Myocyte (in vitro differentiated cells): ENCODE measurements around the gene DUS3L. TPM values are rescaled to one million over a fixed set of nuclear protein-coding genes. Genes with fewer than 3 reads are reported as not detected.

ENCODE experiments used
- DNase-seq: peaks from one replicate; pipeline ENCODE4 v3.0.0-alpha.2; 2012; ENCODE audit warnings: low read depth
- polyA plus RNA-seq: library from polyadenylated mRNA; unstranded; fragments of >200 nt; gene quantifications from one replicate; pipeline ENCODE4 v1.2.1, GENCODE V29; 2012; ENCODE audit warnings: missing spikeins
- total RNA-seq: library from RNA; depleted of rRNA; stranded (reverse); fragments of >200 nt; gene quantifications from 2 replicates; pipeline ENCODE4 v1.2.3, GENCODE V29; 2014

The DUS3L gene, protein sequence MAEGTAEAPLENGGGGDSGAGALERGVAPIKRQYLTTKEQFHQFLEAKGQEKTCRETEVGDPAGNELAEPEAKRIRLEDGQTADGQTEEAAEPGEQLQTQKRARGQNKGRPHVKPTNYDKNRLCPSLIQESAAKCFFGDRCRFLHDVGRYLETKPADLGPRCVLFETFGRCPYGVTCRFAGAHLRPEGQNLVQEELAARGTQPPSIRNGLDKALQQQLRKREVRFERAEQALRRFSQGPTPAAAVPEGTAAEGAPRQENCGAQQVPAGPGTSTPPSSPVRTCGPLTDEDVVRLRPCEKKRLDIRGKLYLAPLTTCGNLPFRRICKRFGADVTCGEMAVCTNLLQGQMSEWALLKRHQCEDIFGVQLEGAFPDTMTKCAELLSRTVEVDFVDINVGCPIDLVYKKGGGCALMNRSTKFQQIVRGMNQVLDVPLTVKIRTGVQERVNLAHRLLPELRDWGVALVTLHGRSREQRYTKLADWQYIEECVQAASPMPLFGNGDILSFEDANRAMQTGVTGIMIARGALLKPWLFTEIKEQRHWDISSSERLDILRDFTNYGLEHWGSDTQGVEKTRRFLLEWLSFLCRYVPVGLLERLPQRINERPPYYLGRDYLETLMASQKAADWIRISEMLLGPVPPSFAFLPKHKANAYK
- total RNA-seq = 21.6 and 25.4 TPM in 2 replicates
- 17.5 TPM for polyA plus RNA-seq

DNA sequence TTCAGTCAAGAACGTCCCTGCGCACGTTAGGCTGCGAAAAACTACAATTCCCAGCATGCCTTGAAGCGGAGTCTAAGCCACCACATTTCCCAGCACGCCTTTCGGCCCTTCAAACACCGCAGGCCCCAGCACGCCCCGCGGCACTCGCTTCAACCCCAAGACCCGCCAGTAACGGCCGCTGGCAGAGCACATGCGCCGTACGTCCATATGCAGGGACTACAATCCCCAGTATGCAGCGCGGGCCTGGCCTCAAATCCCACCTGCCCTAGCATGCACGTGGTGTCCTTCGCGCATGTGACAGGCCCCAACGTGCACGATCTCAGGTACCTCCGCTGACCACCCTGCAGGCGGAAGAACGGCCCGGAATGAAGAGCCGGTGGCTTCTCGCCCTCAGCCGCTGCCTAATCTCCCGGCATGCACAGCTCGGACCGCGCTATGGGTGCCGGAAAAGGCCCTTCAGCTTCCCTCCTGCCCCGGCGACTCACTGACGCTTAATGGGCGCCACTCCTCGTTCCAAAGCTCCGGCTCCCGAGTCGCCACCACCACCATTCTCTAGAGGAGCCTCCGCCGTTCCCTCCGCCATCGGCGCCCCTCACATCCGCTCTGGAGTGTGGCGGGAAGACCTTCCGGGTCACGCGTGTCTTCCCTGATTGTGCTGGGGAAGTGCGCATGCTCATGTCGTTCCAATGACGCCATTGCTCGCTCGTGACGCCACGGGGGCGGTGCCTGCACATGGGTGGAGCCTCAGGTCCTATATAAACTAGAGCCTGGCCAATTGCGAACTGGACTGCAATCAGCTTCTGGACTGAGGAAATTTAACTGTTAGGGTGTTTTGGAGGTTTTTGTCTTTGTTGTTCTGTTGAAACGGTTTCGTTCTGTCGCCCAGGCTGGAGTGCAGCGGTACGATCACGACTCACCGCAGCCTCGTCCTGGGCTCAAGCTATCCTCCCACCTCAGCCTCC lies at the start of gene DUS3L:
TSS of gene DUS3L (minus strand) at position 605 of the 962 bp plus-strand sequence. CDS start at position 583, 22 bp downstream.
- peak; percentile 97 for DNase-seq

DNA sequence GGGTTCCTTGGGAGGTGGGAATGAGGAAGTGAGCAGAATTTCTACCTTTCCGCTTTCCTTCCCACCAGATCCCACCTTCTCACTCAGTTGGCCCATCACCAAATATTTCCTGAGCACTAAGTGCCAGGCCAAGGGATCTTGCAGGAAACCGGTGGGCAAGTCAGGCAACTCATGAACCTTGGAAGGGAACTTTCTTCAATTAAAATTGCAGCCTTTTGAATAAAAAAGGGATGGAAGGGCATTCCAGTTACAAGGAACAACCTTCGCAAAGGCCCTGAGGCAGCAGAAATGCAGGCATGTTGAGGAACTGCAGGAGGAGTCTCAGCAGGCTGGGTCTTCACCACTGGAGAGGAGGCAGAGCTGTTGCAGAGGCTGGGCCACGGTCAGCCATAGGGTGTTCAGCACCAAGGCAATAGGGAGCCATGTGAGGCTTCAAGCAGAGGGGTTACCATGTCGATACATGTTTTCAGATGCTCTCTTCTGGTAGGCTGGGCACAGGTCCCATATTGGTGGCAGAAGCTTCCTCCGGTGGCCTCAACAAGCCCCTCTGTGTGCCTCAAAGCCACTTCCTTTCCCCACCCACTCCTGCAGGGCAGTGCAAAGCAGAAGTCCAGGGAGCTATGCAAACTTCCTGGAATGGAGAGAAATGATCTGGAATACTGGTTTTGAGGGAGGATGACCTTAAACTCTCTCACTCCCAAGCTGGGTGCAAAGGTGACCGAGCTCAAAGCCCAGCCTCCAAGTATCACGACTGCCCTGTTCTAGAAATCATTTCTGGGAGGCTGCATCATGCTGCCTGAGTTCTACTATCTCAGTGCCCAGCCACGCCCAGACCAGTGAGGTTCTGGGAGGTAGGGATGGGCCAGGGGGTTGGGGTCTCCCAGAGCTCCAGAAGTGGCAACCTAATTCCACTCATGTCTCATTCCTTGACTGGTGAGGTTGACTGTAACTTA lies 48.4 kb upstream of the DUS3L start, which contains the start of gene FUT6:
TSS of gene FUT6 (minus strand) at position 638 of the 953 bp plus-strand sequence. CDS start 7,135 bp downstream, outside the sequence.
- no peak for DNase-seq

DNA sequence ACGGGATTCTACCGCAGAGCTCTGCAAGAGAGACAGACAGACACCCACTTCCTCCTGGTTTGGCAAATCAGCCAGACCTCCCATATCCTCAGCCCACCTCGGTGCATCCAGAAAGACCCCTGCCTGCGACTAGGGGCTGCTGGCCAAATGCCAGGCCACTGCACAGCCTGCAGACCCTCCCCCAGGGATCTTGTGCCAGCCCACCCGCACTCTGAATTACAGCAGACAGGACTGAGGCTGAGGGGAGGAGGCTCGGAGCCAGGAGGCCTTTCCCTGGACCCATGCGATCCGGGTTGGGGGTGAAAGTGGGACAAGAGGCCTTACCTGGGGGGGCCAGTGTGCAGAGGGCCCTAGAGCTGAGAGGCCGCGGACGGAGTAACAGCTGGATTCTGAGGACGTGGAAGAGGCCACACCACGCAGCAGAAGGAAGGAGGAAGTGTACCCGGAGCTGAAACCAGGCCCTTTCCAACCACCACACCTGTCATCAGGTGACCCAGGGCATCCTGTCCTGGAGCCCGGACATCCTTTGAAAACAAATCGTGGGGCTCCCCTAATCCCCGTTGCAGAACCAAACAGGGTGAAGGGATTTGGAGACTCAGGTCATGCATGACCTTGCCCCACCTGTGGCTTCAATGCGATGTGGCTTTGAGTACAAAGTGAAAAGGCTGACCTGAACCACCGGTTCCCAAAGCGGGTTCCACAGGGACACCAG lies 47.5 kb upstream of the DUS3L start:
- DNase-seq = no peak

DNA sequence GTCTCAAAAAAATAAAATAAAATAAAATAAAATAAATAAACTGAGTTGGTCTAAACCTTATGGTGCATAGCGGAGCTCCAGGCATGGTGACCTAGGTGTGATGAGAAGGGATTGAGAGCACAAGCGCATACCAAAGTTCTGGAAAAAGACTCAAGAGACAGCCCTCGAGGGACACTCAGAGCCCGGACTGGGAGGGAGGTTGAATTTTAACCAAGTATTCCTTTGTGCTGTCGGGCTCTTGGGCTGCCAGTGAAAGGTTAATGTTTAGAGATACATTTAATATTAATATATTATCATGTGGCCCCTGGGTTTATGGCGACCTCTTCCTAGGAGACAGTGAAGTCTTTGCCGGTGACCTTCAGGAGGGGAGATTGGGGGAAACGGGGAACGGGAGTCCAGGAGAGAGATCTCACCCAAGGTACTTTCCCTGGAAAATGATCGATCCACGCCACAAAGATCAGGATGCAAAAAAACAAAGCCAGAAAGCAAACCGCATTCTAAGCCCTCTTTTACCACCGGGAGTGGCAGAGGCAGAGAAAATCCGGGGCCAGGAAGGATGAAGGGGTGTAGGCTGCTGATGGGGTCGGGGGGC lies 46.9 kb upstream of the DUS3L start:
- no peak for DNase-seq

DNA sequence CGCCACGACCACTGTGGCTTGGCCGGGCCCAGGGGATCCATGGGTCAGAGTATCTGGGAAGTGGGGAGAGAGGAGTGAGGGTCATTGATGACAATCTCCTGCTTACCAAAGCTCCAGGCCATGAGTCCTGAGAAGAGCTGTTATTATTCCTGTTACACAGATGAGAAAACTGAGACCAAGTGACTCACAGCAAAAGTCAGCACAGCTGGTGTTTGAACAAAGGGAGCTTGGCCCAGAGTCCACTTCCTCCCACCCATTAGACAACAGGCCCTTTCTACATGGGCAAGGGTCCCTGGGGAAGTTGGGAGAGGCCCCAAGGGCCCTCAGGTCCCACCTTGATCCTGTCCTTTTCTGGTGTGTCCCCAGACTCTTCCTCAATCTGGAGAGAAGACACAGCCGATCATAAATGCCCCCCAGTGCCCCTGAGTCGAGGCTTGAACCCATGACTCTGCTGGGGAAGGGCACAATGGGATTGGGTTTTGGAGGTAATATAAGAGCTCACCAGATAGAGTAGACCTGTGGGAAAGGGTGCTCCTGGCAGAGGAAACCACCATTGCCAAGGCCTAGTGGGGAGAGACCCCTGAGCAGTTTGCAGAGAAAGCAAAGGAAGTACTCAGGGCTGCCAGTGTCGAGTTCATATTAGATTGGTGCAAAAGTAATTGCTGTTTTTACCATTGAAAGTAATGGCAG lies 41.7 kb upstream of the DUS3L start:
- no peak for DNase-seq

DNA sequence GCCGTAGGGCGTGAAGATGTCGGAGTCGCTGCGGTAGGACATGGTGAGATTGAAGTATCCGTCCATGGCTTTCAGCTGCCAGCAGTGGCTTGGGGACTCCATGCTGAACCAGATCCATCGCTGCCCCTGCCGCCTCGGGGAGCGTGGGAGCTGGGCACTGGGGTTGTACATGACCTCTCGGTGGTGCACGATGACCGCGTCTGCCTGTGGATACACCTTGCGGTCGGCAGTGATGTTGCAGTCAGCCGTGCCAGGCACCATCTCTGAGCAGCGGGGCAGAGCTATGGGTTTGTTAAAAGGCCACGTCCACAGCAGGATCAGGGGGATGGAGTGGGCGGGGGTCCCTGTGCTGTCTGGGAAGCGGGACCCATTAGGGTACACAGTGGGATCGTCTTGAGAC lies 41.1 kb upstream of the DUS3L start:
- DNase-seq = no peak

DNA sequence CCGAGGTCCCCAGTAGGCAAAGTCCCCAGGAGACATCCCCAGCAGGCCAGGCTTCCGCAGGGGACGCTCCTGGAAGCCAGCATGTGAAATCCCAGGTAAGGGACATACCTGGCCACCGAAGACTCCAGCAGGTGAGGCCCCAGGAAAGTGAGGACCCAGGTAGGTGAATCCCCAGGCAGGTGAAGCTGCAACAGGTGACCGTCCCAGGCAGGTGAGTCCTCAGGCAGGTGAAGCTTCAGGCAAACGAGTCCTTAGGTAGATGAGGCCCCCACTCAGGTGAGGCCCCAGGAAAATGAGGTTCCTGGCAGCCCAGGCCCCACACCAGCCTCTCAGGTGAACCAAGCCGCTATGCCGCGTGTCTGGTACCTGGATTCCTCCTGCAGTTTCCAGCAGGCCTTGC lies 40.2 kb upstream of the DUS3L start:
- no peak for DNase-seq

DNA sequence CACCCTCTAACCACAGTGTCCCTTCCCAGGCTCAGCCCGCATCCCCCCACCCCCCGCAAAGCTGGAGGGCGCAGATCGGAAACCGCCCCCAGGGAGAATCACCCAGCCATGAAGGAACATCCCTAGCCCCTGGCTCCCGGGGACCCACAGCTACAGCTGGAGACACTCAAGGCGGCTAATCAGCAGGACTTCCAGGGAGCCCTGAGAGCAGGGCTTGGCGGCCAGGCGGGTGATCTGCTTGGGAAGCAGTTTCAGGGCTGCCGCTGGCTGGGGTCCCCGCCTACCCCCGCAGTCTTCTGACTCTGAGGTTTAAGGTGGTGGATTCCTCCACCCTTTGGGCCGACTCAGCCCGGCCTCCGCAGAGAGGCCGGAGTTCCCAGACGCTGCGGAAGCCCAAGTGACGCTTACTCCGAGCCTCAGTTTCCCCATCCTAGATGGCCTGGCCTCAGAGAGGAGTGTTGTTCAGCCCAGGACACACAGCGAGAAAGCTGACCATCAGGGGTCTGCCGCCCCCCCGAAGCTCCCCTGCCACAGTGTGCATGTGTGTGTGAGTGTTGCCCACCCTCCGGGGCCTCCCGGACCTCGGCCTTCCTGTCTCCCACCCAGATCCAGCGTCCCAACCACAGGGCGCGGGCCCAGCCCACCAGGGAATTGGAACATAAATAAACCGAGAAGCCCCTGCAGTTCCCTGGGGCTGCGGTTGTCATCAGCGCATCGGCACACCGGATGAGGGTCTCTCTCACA lies 38.8 kb upstream of the DUS3L start:
- no peak for DNase-seq

DNA sequence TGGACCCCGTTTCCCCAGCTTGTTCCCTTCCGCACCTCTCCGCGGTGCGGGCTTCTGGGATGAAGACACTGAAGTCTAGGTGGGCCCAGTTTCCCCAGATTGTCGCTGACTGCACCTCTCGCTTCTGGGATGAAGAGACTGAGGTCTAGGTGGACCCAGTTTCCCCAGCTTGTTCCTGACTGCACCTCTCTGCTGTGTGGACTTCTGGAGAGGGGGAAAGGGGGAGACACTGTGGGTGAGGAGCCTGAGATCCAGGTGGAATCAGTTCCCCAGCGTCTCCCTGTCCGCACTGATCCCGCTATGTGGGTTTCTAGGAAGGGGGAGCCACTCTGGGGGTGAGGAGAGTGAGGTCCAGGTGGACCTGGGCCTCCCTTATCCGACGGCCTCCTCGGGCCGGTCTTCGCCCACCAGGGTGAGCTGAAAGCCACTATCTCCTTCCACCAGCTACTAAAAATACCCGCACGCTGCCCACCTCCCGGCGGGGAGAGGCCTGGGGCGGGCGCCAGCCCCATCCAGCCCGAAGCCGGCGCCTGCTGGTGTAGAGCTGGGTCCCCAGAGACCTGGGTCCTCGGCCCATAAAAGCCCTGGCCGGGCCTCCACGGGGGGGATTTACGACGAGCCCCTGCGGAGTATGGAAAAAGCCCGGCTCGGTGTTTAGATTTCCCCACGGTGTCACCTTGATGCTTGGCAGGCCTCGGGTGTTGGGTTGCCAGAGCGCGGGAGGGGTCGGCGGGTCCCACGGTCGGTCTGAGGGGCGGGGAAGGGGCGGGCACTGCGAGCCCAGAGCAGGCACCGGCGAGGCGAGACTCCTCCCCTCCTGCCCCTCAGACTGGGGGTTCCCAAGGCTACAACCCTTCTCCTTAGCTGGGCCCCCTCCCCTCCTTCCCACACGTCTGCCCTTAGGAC lies 38.0 kb upstream of the DUS3L start:
- DNase-seq = no peak

DNA sequence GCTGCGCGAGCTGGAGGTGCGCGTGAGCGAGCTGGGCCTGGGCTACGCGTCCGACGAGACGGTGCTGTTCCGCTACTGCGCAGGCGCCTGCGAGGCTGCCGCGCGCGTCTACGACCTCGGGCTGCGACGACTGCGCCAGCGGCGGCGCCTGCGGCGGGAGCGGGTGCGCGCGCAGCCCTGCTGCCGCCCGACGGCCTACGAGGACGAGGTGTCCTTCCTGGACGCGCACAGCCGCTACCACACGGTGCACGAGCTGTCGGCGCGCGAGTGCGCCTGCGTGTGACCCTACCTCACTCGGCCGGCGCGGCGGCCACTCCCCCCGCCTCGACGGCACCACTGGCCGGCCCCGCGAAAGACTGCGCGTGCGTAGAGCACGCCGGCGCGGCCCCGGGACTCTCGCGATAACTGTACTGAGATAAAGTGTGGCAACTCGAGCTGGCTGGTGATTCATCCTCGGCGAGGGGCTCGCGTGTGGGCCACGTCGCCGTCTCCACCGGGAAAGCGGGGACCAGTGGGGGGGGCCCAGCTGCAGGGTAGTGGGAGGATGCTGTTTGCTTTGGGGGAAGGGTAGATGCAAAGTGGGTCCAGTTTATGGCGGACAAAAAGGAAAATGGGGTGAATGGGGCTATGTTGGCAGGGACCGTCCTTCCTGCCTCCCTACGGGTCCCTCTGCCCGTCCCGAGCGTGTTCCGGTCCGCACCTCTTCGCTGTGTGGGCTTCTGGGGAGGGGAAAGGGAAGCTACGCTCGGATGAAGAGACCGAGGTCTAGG lies 37.1 kb upstream of the DUS3L start:
- DNase-seq = peak; percentile 52

DNA sequence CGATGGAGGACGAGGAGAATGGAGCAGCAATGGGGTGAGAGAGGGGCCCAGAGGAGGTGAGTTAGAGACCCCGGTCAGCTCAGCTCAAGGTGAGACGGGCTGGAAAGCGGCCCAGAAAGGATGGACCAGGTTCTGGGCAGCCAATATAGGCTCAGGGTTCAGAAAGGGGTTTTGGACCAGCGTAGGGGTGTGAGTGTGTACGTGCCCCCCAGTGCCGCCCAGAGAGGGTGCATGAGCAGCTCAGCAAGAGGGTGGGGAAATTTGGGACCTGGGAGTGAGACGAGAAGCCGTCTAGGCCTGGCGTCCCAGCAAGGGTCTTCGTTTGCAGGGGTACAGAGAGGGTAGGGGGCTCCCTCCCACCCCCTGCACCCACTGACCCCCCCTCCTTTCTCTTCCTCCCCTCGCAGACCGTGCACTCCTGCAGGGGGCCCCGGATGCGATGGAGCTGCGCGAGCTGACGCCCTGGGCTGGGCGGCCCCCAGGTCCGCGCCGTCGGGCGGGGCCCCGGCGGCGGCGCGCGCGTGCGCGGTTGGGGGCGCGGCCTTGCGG lies 36.5 kb upstream of the DUS3L start:
- DNase-seq = no peak

DNA sequence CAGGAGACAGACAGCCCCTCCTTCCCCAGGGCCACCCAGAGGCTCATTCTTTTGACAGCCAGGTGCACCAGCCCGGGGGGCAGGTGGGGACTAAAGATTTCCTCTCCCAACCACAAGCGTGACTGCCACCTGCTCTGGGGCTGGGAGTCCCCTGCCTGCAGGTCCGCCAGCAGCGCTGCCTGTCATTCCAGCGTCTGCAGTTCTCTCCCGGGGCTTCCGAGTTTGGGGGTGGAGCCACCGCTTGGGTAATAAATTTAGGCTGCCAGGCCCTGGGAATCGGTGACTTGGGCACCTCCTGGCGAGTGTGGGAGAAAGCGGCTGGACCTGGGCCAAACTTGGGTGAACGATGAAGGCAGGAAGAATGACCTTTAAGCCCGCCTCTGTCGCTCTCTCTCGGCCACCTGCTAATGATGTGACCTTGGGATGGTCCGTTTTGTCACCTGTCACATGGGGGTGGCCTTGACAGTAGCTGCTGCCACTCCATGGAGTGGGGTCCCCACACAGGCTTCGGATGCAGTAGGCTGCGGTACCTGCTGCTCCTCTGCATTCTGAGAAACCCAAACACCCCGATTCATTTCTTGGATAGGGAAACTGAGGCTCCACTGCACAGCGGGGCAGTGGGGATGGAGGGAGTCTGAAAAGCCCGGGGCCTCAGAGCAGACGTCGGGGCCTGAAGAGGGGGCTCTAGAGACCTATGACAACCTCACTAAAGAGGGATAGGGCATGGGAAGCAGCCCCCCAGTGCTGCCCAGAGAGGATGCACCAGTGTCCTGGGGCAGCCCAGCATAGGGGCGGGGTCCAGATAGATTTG lies 35.8 kb upstream of the DUS3L start:
- DNase-seq = peak; percentile 72

DNA sequence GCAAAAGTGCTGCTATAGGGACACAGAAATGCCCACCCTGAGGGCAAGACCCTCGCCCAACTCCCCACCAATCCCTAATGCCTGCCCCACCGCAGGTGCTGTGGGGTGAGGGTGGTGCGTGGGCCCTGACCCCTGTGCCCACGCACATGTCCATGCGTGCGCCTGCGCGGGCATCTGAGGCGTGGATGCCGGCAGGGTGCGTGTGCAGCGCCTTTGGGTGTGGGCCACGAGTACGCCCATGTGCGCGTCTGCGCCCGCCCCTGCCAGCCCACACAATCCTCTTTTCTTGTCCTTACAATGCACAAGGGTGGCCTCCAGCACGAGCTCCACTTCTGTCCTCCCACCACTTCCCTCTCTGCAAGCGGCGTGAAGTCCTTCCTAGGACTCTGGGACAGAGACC lies 34.2 kb upstream of the DUS3L start:
- DNase-seq = no peak

DNA sequence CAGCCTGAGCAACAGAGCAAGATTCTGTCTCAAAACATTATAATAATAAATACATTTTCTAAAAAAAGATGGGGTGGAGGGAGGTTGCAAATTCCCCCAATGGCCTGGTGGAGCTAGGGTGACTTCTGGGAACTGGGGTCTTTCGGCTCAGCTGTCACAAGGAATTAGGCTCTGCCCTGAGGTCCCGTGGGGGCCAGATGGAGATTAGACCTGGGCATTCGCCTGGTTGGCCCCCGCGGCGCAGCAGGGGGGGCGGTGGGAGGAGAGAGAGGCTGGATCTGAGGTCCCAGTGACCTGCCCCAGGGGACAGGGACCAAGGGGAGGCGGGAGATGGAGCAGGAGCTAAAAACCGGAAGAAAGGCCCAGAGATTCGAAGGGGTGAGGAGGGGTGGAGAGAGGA lies 33.8 kb upstream of the DUS3L start:
- no peak for DNase-seq
